AML-193 (cell line): ENCODE results near the gene CPNE9.
A peak's percentile ranks its signal among the peaks of the same experiment; 100 is the strongest.

Source experiments
- DNase-seq, 2 experiments: peaks; one replicate each; lab custom pipeline; 2025; lab: John Stamatoyannopoulos, UW

Gene CPNE9

DNA sequence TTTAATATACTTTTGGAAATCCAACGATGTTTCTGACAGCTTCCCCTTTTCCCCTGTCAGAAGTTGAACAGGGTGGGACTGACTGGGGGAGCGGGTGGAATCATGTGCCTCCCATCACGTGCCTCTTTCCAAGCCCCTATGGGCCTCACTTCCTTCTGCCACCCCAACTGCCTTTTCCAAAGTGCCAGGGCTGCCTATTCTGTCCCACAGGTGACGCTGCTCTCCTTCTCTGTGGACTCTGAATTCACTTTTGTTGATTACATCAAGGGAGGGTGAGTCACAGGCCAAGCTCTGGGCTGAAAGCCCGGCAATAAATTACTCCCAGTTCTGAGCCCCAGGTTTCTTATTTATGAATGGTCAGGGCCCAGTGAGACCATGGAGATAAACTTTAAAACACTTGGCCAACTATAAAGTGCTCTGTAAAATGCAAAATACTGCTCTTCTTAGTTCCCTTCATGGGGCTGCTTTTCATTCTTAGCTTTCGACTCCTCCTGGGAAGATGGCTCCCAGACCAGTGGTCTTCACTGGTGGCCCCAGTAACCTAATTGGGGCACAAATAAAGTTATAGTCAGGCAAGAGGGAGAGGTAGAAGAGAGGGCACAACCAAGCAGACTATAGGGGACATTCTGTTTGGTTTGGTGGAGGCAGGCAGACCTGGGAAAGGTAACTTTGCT, 12.3 kb downstream of the CPNE9 start:
- peak; percentile 99 for DNase-seq

GRCh38 chr3:9716801-9717555, 13.3 kb downstream of the CPNE9 start:
- peak; percentile 22 to 41 for DNase-seq

GRCh38 chr3:9717563-9717962, 13.9 kb downstream of the CPNE9 start:
- no peak for DNase-seq

GRCh38 chr3:9718118-9718517, 14.5 kb downstream of the CPNE9 start:
- DNase-seq, result no peak

DNA sequence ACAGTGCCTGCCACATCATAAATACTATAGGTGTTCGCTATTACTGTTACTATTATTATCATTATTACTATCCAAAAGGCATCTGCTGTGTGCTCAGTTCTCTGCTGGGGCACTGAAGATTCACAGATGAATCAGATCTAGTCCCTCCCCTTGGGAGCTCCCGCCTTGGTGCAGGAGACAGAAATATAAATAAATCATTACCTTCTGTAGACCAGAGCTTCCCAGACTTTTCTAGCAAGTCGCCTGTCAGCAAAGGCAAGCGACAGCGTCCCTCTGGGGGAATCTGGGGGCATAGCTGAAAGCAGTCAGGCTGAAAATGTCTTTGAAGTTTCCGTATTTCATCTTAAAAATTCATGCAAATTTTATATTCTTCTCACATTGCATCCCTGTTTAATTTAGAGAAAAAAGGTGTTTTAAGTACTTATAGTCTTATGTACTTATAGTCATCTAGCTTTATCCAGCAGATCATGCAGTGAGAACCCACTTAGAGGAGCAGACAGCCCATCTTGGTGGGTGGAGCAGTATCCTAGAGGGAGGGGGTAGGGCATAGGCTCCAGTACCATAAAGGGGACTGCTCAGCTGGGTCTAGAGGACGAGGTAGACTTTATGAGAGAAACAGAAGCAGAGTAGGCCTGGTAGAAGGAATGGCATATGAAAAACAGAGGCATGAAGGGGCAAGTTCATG, 17.5 kb downstream of the CPNE9 start:
- DNase-seq, result no peak

- DNase-seq, result peak; percentile 57 to 65
Measured at GRCh38 chr3:9721700-9722060, 18.0 kb downstream of the CPNE9 start.

- no peak for DNase-seq
Measured at GRCh38 chr3:9725775-9726515, 22.3 kb downstream of the CPNE9 start.

DNA sequence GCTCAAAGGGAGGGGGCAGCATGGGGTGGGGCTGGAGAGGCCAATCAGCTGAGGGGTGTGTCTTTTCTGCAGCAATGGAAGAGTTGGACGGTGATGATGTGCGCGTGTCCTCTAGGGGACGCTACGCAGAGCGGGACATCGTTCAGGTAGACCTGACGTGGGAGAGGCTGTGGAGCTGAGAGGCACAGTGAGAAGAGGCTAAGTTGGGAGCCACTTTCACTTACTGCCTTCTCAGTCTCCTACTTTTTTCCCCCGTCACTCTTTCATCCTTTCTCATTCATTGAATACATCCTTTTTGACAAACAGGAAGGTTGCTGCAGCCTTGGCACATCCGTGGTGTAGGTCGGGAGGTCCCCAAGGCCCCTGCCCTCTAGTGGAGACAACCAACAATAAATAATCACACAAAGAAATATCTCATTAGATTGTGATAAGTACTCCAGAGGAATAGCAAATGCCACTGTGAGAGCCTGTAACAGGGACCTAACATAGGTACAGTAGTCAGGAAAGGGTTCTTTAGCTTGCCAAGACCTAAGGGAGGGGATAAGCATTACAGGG, 23.5 kb downstream of the CPNE9 start:
- peak; percentile 62 to 73 for DNase-seq

GRCh38 chr3:9727743-9728142, 24.1 kb downstream of the CPNE9 start:
- DNase-seq, result no peak

- DNase-seq, result no peak
Measured at GRCh38 chr3:9729419-9729818, 25.8 kb downstream of the CPNE9 start.

GRCh38 chr3:9730657-9731205, 27.1 kb downstream of the CPNE9 start:
- DNase-seq, result peak; percentile 62 to 69

DNA sequence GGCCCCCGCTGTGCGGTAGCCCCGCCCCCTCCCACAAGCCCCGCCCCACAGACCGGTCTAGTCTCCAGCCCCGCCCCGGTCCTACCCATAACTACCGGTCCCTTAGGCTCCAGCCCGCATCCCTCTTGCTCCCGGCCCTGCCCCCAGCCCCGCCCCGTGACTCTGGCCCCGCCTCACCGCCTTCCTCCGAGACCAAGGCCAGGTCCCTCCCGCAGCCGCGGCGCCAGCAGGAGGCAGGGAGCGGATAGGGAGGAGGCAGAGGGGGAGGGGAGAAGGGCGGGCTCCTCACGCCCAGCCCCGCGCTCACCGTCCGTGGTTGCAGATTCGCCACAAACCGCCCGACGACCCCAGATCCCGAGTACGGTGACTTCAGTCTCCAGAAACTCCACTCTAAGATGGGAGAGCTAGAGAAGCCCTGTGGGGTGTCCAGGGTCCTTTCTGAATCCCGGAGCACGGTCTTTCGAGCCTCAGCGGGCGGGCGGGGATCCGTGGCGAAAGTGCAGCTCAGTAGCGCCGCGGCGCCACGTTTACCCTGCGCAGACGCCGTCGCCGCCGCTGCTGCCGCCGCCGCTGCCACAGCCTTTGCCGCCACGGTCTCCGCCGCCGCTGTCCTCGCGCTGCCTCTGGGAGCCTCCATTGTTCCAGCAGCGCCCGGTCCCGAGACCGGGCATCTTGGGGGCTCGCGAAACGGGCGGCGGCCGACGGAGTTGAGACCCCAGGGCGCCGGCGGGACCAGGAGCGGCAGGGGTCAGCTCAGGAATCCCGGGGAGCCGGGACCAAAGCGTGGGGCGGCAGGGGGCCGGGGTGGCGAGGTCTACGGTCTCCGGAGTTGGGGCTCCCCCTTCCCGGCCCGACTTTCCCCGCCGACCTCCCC, 27.8 kb downstream of the CPNE9 start, which contains the start of gene BRPF1:
Gene BRPF1 (plus strand): TSS at position 530 of the 874 bp plus-strand sequence. CDS start 2,406 bp downstream, outside the sequence.
- DNase-seq, result peak; percentile 99

- DNase-seq, result peak; percentile 20 to 51
Measured at GRCh38 chr3:9732080-9732739, 28.6 kb downstream of the CPNE9 start.

GRCh38 chr3:9732740-9733115, 29.1 kb downstream of the CPNE9 start:
- no peak for DNase-seq

- DNase-seq, result no peak
Measured at GRCh38 chr3:9736831-9737230, 33.2 kb downstream of the CPNE9 start.

- DNase-seq, result no peak
Measured at GRCh38 chr3:9739181-9739580, 35.5 kb downstream of the CPNE9 start.

GRCh38 chr3:9742560-9742959, 38.9 kb downstream of the CPNE9 start:
- no peak for DNase-seq

DNA sequence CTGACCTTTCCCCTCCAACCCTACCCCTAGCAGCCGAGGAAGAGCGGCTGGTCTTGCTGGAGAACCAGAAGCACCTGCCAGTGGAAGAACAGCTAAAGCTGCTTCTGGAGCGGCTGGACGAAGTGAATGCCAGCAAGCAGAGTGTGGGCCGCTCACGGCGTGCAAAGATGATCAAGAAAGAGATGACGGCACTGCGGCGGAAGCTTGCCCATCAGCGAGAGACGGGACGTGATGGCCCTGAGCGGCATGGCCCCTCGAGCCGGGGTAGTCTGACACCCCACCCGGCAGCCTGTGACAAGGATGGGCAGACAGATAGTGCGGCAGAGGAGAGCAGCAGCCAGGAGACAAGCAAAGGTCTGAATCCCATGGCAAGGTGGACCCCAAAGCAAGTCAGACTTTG, 39.9 kb downstream of the CPNE9 start:
- DNase-seq, result no peak

GRCh38 chr3:9744162-9744561, 40.5 kb downstream of the CPNE9 start:
- DNase-seq, result no peak

DNA sequence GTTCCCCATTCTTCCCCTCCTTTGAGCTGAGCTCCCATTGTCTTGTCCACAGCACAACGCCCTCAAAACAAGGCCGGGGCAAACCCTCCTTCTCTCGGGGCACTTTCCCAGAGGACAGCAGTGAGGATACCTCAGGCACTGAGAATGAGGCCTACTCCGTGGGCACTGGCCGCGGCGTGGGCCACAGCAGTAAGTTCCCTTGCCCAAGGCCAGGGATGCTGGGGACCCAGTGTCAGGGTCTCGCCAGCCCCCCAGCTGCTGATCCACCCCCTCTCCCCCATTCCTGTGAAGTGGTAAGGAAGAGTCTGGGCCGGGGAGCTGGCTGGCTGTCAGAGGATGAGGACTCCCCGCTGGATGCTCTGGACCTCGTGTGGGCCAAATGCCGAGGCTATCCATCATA, 41.9 kb downstream of the CPNE9 start:
- DNase-seq, result no peak
